Measurements from ENCODE around the gene NEURL1. TPM values are rescaled to one million over a fixed set of nuclear protein-coding genes. Genes with fewer than 3 reads are reported as not detected.

Gene NEURL1
- total and polyA plus RNA-seq, 2 donors (not counting 1 experiment from before 2014, with no cell fraction given): 0.30 to 0.57 TPM

DNA sequence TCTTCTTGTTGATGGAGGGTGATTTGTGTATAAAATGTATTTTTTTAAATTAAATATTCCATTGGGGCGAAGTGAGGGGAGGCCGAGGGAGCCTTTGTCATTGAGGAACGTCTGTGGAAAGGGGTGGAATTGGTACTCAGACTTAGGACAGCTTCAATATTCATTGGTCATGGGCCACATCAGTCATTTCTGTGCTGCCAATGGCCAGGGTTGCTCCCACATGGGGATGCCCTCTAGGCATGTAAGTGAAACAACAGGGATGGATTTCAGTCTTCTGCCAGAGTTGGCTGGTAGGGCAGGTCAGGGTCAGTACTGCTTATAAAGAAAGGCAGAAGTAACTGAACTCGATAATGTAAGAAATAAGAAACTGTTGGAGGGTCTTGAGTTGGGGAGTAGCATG lies 47.2 kb downstream of the NEURL1 start:
- H3K9me3 Mint-ChIP-seq (ENCODE audit: insufficient read depth): no peaks in the 10 kb centered on the region
- Histone ChIP-seq H3K9ac (ENCODE audit: low read length) (no peak overlapping the region), H3K4me1 (ENCODE audit: control insufficient read depth in 2 of 2, insufficient read depth in 2 of 2, low read length in 2 of 2) (peaks cover 10 to 13% of the 10 kb centered on the region in 2 donors), H3K79me2 (ENCODE audit: control insufficient read depth, insufficient read depth, low read length) (no peaks in the 10 kb centered on the region), H3K27ac (ENCODE audit: low read length in 2 of 2) (no peak overlapping the region), H3K9me3 (ENCODE audit: control extremely low read depth in 1 of 3, control insufficient read depth in 2 of 3, insufficient read depth in 1 of 3, low read length in 2 of 3) (peaks cover 0 to under 1% (median 0%) of the 10 kb centered on the region in 3 donors), H4K20me1 (ENCODE audit: control insufficient read depth, insufficient read depth, low read length, poor library complexity, severe bottlenecking) (no peaks in the 10 kb centered on the region), H3K36me3 (replicated peaks in 1 of 2; ENCODE audit: control extremely low read depth in 1 of 2, control insufficient read depth in 1 of 2, extremely low read depth in 1 of 2, insufficient read depth in 2 of 2, low read length in 1 of 2) (no peaks in the 10 kb centered on the region), H2AFZ (ENCODE audit: insufficient read depth, low read depth, low read length, poor library complexity, severe bottlenecking) (no peak overlapping the region), H3K4me2 (replicated peaks; ENCODE audit: low read depth, low read length, poor library complexity, severe bottlenecking) (no peak overlapping the region), H3K4me3 (ENCODE audit: control extremely low read depth in 1 of 5, extremely low read depth in 1 of 5, insufficient read depth in 1 of 5, low read depth in 2 of 5, low read length in 4 of 5) (no peak overlapping the region), H3K27me3 (replicated peaks in 1 of 4; ENCODE audit: control extremely low read depth in 1 of 4, control insufficient read depth in 3 of 4, insufficient read depth in 4 of 4, low read length in 3 of 4) (peaks cover 0 to 12% (median 6%) of the 10 kb centered on the region in 4 experiments)
- WGBS (ENCODE audit: insufficient coverage): 91% methylated on average over 4 of the region's 4 CpGs
- H3K4me3 Mint-ChIP-seq: no peak overlapping the region
- ATAC-seq (ENCODE audit: low read depth): no peak
- no peak overlapping the region for H3K27ac Mint-ChIP-seq
- DNase-seq: no peak
- ChIA-PET CTCF (no interaction called here), POLR2A (no interaction called here)
- TF ChIP-seq CTCF (IDR thresholded peaks at IDR 0.05): no peak
- TF ChIP-seq EZH2 (IDR thresholded peaks at IDR 0.05; ENCODE audit: borderline replicate concordance, insufficient read depth, low read depth, low read length, poor library complexity, severe bottlenecking): no peak
- H3K27me3 Mint-ChIP-seq: peaks cover 23% of the 10 kb centered on the region
- intact Hi-C loops (cut with micrococcal nuclease): no loop called here
- peaks cover 15% of the 10 kb centered on the region for H3K4me1 Mint-ChIP-seq

DNA sequence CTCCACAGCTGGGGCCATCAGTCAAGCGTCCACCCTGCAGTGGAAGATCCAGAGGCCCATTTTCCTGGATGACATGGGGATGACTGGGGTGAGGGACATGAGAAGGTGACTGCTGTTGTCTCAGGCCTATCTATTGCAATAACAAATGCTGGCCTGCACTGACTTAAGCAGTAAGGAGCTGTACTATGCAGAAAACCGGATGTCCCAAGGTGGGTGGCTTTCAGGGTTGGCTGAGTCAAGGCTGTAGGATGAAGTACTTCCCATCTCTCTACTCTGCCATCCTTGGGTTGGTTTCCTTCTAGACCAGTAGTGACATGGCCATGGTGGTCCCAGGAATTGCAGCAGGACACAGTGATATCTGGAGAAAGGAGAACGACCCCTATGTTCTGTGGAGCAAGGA lies 48.1 kb downstream of the NEURL1 start:
- WGBS (ENCODE audit: insufficient coverage): 100% methylated on average over 2 of the region's 3 CpGs
- TF ChIP-seq EZH2 (IDR thresholded peaks at IDR 0.05; ENCODE audit: borderline replicate concordance, insufficient read depth, low read depth, low read length, poor library complexity, severe bottlenecking): no peak
- no peak for TF ChIP-seq CTCF (IDR thresholded peaks at IDR 0.05)
- Mint-ChIP-seq H3K9me3 (ENCODE audit: insufficient read depth) (no peaks in the 10 kb centered on the region), H3K27ac (no peak overlapping the region), H3K27me3 (peaks cover 21% of the 10 kb centered on the region), H3K4me1 (peaks cover 15% of the 10 kb centered on the region), H3K4me3 (no peak overlapping the region)
- no peak overlapping the region for H3K4me3 ChIP-seq (ENCODE audit: control extremely low read depth in 1 of 5, extremely low read depth in 1 of 5, insufficient read depth in 1 of 5, low read depth in 2 of 5, low read length in 4 of 5)
- no peak overlapping the region for H3K4me2 ChIP-seq (replicated peaks; ENCODE audit: low read depth, low read length, poor library complexity, severe bottlenecking)
- H4K20me1 ChIP-seq (ENCODE audit: control insufficient read depth, insufficient read depth, low read length, poor library complexity, severe bottlenecking): no peaks in the 10 kb centered on the region
- ChIA-PET CTCF (interaction anchor here (1.6 kb wide), 1 partner anchor 125 kb away, joined by 4 read pairs; no protein-coding TSS in a partner anchor), POLR2A (no interaction called here)
- no peak for DNase-seq
- ATAC-seq (ENCODE audit: low read depth): no peak
- intact Hi-C loops (cut with micrococcal nuclease): no loop called here
- H3K4me1 ChIP-seq (ENCODE audit: control insufficient read depth in 2 of 2, insufficient read depth in 2 of 2, low read length in 2 of 2): peaks cover 10 to 13% of the 10 kb centered on the region in 2 donors
- no peaks in the 10 kb centered on the region for H3K36me3 ChIP-seq (replicated peaks in 1 of 2; ENCODE audit: control extremely low read depth in 1 of 2, control insufficient read depth in 1 of 2, extremely low read depth in 1 of 2, insufficient read depth in 2 of 2, low read length in 1 of 2)
- H3K9ac ChIP-seq (ENCODE audit: low read length): no peak overlapping the region
- no peak overlapping the region for H2AFZ ChIP-seq (ENCODE audit: insufficient read depth, low read depth, low read length, poor library complexity, severe bottlenecking)
- H3K27ac ChIP-seq (ENCODE audit: low read length in 2 of 2): no peak overlapping the region
- H3K79me2 ChIP-seq (ENCODE audit: control insufficient read depth, insufficient read depth, low read length): no peaks in the 10 kb centered on the region
- peaks cover 0 to 12% (median 5%) of the 10 kb centered on the region in 4 experiments for H3K27me3 ChIP-seq (replicated peaks in 1 of 4; ENCODE audit: control extremely low read depth in 1 of 4, control insufficient read depth in 3 of 4, insufficient read depth in 4 of 4, low read length in 3 of 4)
- H3K9me3 ChIP-seq (ENCODE audit: control extremely low read depth in 1 of 3, control insufficient read depth in 2 of 3, insufficient read depth in 1 of 3, low read length in 2 of 3): no peaks in the 10 kb centered on the region
